Caco-2 (cell line): ENCODE data around the gene ALG5. TPM values are rescaled to one million over a fixed set of nuclear protein-coding genes. Genes with fewer than 3 reads are reported as not detected.

Experiments used
- BruUV-seq: library from RNA; stranded (reverse); fragments of 400-500 nt; replicated peaks from 2 replicates; lab custom pipeline; 2021; lab: Mats Ljungman, UMichigan
- CTCF ChIA-PET: fragments of 300-600 bp; sonication (Branson Sonifier 250); formaldehyde crosslinking; loops from one replicate; lab custom pipeline; 2022; ENCODE audit warnings: antibody characterized with exemption; lab: Charles Lee
- POLR2A ChIA-PET: fragments of 300-600 bp; sonication (Branson Sonifier 250); formaldehyde crosslinking; loops from one replicate; lab custom pipeline; 2022; ENCODE audit warnings: antibody characterized with exemption; lab: Charles Lee
- DNase-seq, 2 experiments: peaks; one replicate each; pipeline versions ENCODE4 v3.0.0 to v3.0.0-alpha.2; 2020 to 2022
- H3K27me3 ChIP-seq: replicated peaks from 2 replicates; pipeline ENCODE4 v1.6.0; 2011; ENCODE audit warnings: low read length; ENCODE audit not compliant: control insufficient read depth, insufficient read depth
- H3K36me3 ChIP-seq: 2 replicates; pipeline ENCODE4 v1.5.1; 2011; ENCODE audit warnings: low read length; ENCODE audit not compliant: control insufficient read depth, insufficient read depth
- H3K4me1 ChIP-seq: fragments of 250-450 bp; sonication (Bioruptor Pico); 2 replicates; pipeline ENCODE4 v1.5.1; 2020; ENCODE audit warnings: mild to moderate bottlenecking
- H3K4me3 ChIP-seq: 2 replicates; pipeline ENCODE4 v1.5.1; 2011; ENCODE audit warnings: low read depth, mild to moderate bottlenecking, control low read depth, low read length
- H3K9me3 ChIP-seq: fragments of 250-450 bp; sonication (Bioruptor Pico); 2 replicates; pipeline ENCODE4 v1.5.1; 2020; ENCODE audit warnings: mild to moderate bottlenecking, moderate library complexity
- H3K27ac Mint-ChIP-seq: one replicate; pipeline ENCODE4 v1.8.0; 2022; ENCODE audit warnings: mixed read lengths; ENCODE audit not compliant: unreplicated experiment
- H3K27me3 Mint-ChIP-seq: one replicate; pipeline ENCODE4 v1.8.0; 2022; ENCODE audit warnings: mixed read lengths; ENCODE audit not compliant: insufficient read depth, unreplicated experiment
- H3K36me3 Mint-ChIP-seq: one replicate; pipeline ENCODE4 v1.8.0; 2022; ENCODE audit warnings: mild to moderate bottlenecking, mixed read lengths; ENCODE audit not compliant: insufficient read depth, unreplicated experiment
- H3K4me1 Mint-ChIP-seq: one replicate; pipeline ENCODE4 v1.8.0; 2022; ENCODE audit warnings: low read depth, mixed read lengths; ENCODE audit not compliant: unreplicated experiment
- H3K4me3 Mint-ChIP-seq: one replicate; pipeline ENCODE4 v1.8.0; 2022; ENCODE audit warnings: mild to moderate bottlenecking, moderate library complexity, mixed read lengths; ENCODE audit not compliant: unreplicated experiment
- H3K9me3 Mint-ChIP-seq: one replicate; pipeline ENCODE4 v1.8.0; 2022; ENCODE audit warnings: mixed read lengths; ENCODE audit not compliant: unreplicated experiment
- intact Hi-C: fragments of 100-400 bp; cut with micrococcal nuclease; formaldehyde crosslinking; loops from one replicate; pipeline ENCODE4 v1.10.0; 2022; ENCODE audit not compliant: unreplicated experiment
- total RNA-seq: library from RNA; stranded (reverse); gene quantifications from 2 replicates; pipeline ENCODE4 v1.2.3, GENCODE V29; 2022
- TF ChIP-seq, protein P1 (sequence below), 2 experiments: fragments of 200-600 bp in 1 of 2; IDR thresholded peaks; 1 replicate in 1 of 2; 2 replicates in 1 of 2; pipeline versions ENCODE4 v1.5.1 to v1.8.0; 2011 to 2022; ENCODE audit warnings: antibody characterized with exemption in 1 of 2, control low read depth in 1 of 2, inconsistent platforms in 1 of 2, low read depth in 1 of 2, low read length in 1 of 2, mild to moderate bottlenecking in 1 of 2, moderate library complexity in 1 of 2; ENCODE audit not compliant: insufficient read depth in 1 of 2, severe bottlenecking in 1 of 2, unreplicated experiment in 1 of 2

Gene ALG5
- total RNA-seq, 1 experiment from 2014 or later, result 62.0 TPM

- TF ChIP-seq, protein P1, sequence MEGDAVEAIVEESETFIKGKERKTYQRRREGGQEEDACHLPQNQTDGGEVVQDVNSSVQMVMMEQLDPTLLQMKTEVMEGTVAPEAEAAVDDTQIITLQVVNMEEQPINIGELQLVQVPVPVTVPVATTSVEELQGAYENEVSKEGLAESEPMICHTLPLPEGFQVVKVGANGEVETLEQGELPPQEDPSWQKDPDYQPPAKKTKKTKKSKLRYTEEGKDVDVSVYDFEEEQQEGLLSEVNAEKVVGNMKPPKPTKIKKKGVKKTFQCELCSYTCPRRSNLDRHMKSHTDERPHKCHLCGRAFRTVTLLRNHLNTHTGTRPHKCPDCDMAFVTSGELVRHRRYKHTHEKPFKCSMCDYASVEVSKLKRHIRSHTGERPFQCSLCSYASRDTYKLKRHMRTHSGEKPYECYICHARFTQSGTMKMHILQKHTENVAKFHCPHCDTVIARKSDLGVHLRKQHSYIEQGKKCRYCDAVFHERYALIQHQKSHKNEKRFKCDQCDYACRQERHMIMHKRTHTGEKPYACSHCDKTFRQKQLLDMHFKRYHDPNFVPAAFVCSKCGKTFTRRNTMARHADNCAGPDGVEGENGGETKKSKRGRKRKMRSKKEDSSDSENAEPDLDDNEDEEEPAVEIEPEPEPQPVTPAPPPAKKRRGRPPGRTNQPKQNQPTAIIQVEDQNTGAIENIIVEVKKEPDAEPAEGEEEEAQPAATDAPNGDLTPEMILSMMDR (IDR thresholded peaks at IDR 0.05; ENCODE audit: insufficient read depth in 1 of 2, low read depth in 1 of 2, low read length in 1 of 2, severe bottlenecking in 1 of 2, unreplicated experiment in 1 of 2), result no peak
- Histone ChIP-seq H3K36me3 (peaks cover 1% of the 10 kb centered on the region; the same call in 1 of the 2 replicates), H3K4me3 (no peak overlapping the region), H3K27me3 (no peaks in the 10 kb centered on the region), H3K4me1 (no peaks in the 10 kb centered on the region), H3K9me3 (no peaks in the 10 kb centered on the region)
- intact Hi-C loops, result no loop called here
- Mint-ChIP-seq H3K27me3 (no peaks in the 10 kb centered on the region), H3K4me1 (no peaks in the 10 kb centered on the region), H3K27ac (no peak overlapping the region), H3K9me3 (no peaks in the 10 kb centered on the region), H3K4me3 (no peak overlapping the region), H3K36me3 (peaks cover 80% of the 10 kb centered on the region)
- DNase-seq, result no peak
- BruUV-seq, result no TSS peak
- CTCF ChIA-PET, result no interaction called here
- POLR2A ChIA-PET, result no interaction called here
Measured at GRCh38 chr13:37011788-37012187, 12.6 kb upstream of the ALG5 start.

GRCh38 chr13:37011002-37011401, 11.9 kb upstream of the ALG5 start:
- intact Hi-C loops, result no loop called here
- ChIA-PET POLR2A (no interaction called here), CTCF (no interaction called here)
- Histone ChIP-seq H3K4me1 (no peaks in the 10 kb centered on the region), H3K9me3 (no peaks in the 10 kb centered on the region), H3K27me3 (no peaks in the 10 kb centered on the region), H3K4me3 (no peak overlapping the region), H3K36me3 (no peaks in the 10 kb centered on the region; the same call in 1 of the 2 replicates)
- H3K4me3 Mint-ChIP-seq, result no peak overlapping the region
- H3K9me3 Mint-ChIP-seq, result no peaks in the 10 kb centered on the region
- H3K27me3 Mint-ChIP-seq, result no peaks in the 10 kb centered on the region
- no peak for DNase-seq
- peaks cover 75% of the 10 kb centered on the region for H3K36me3 Mint-ChIP-seq
- TF ChIP-seq, protein P1 (IDR thresholded peaks at IDR 0.05; ENCODE audit: insufficient read depth in 1 of 2, low read depth in 1 of 2, low read length in 1 of 2, severe bottlenecking in 1 of 2, unreplicated experiment in 1 of 2), result no peak
- H3K4me1 Mint-ChIP-seq, result no peaks in the 10 kb centered on the region
- H3K27ac Mint-ChIP-seq, result no peak overlapping the region
- no TSS peak for BruUV-seq

- Histone ChIP-seq H3K9me3 (no peaks in the 10 kb centered on the region), H3K27me3 (no peaks in the 10 kb centered on the region), H3K4me3 (no peak overlapping the region), H3K36me3 (no peaks in the 10 kb centered on the region; the same call in 1 of the 2 replicates), H3K4me1 (no peaks in the 10 kb centered on the region)
- Mint-ChIP-seq H3K36me3 (peaks cover 75% of the 10 kb centered on the region), H3K27ac (no peak overlapping the region), H3K4me3 (no peak overlapping the region), H3K27me3 (no peaks in the 10 kb centered on the region), H3K4me1 (no peaks in the 10 kb centered on the region), H3K9me3 (no peaks in the 10 kb centered on the region)
- BruUV-seq, result no TSS peak
- CTCF ChIA-PET, result no interaction called here
- POLR2A ChIA-PET, result no interaction called here
- TF ChIP-seq, protein P1 (IDR thresholded peaks at IDR 0.05; ENCODE audit: insufficient read depth in 1 of 2, low read depth in 1 of 2, low read length in 1 of 2, severe bottlenecking in 1 of 2, unreplicated experiment in 1 of 2), result no peak
- intact Hi-C loops, result no loop called here
- DNase-seq, result no peak
Measured at GRCh38 chr13:37010424-37010823, 11.3 kb upstream of the ALG5 start.
